Suprapubic skin (tissue), 3 donors: Measurements from ENCODE around the gene GSTA2.

Experiments
- EP300 ChIP-seq: sonication (generic); formaldehyde crosslinking; IDR thresholded peaks from one replicate; pipeline ENCODE4 v1.6.1; 2017; ENCODE audit warnings: antibody characterized with exemption
- POLR2A ChIP-seq, 2 donors: fragments of 450-650 bp; IDR thresholded peaks; one replicate each; pipeline ENCODE4 v1.6.1; 2017; ENCODE audit warnings: antibody characterized with exemption in 2 of 2, mild to moderate bottlenecking in 2 of 2, moderate library complexity in 2 of 2
- TF ChIP-seq, protein P1 (sequence below), 2 donors: fragments of 200-600 bp in 1 of 2; fragments of 450-650 bp in 1 of 2; sonication (generic) in 1 of 2; IDR thresholded peaks; one replicate each; pipeline ENCODE4 v1.5.1; 2016 to 2019; ENCODE audit warnings: antibody characterized with exemption in 2 of 2, mild to moderate bottlenecking in 1 of 2, moderate library complexity in 1 of 2

DNA sequence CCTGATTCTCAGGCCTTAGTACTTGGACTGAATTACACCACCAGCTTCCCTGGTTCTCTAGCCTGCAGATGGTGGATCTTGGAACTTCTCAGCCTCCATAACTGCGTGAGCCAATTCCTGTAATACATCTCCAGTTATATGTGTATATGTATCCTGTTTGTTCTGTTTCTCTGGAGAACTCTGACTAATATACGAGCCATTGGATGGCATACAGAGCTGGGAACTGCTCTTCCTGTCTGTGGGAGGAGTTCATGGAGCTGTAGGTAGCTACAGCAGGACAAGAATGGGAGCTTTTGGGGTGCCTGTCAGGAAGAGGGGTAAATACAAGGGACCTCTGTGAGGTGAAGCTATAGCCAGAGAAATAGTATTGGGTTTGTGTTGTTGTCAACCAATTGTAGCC is 51.1 kb downstream of the GSTA2 start:
- no peak for TF ChIP-seq POLR2A (IDR thresholded peaks at IDR 0.05)
- TF ChIP-seq, protein P1, sequence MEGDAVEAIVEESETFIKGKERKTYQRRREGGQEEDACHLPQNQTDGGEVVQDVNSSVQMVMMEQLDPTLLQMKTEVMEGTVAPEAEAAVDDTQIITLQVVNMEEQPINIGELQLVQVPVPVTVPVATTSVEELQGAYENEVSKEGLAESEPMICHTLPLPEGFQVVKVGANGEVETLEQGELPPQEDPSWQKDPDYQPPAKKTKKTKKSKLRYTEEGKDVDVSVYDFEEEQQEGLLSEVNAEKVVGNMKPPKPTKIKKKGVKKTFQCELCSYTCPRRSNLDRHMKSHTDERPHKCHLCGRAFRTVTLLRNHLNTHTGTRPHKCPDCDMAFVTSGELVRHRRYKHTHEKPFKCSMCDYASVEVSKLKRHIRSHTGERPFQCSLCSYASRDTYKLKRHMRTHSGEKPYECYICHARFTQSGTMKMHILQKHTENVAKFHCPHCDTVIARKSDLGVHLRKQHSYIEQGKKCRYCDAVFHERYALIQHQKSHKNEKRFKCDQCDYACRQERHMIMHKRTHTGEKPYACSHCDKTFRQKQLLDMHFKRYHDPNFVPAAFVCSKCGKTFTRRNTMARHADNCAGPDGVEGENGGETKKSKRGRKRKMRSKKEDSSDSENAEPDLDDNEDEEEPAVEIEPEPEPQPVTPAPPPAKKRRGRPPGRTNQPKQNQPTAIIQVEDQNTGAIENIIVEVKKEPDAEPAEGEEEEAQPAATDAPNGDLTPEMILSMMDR (IDR thresholded peaks at IDR 0.05): no peak
- no peak for TF ChIP-seq EP300
